GM12874 (cell line): ENCODE measurements around the gene PAX3.

ENCODE experiments used
- CTCF ChIP-seq: IDR thresholded peaks from 2 replicates; pipeline ENCODE4 v1.5.1; 2011; ENCODE audit warnings: low read depth, mild to moderate bottlenecking, control low read depth, low read length, moderate library complexity; ENCODE audit not compliant: insufficient read depth

Gene PAX3

DNA sequence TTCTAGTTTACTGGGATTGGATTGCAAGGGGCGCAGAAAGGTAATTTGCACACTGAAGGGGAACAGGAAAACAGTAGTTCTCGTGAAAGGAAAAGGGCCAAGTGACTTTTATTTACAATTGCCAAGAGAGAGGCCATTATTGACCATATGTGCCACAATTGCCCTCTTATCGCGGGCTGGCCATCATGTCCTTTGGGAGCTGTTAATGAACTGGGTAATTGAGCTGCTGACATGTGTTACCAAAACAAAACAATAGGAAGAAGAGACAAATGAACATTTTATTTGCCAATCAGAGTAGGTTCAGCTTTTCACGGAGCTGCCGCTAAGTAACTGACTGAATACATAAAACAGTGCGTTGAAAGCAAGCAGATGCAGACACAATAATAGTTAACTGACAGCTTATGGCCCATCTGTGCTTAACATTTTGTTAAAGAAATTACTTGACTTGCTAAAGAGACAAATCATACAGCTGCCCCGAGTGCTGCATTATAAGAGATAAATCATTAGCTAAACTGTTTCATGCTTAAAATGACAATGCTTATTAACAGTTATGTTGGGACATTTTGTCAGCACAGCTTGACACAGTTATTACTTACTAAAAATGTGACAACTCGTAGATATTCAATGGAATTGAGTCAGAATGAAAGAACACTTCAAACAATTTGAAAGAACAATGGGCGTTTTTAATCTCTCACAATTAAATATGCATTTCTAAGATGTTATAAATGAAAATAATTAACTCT lies 57.5 kb downstream of the PAX3 start:
- no peak for TF ChIP-seq CTCF

DNA sequence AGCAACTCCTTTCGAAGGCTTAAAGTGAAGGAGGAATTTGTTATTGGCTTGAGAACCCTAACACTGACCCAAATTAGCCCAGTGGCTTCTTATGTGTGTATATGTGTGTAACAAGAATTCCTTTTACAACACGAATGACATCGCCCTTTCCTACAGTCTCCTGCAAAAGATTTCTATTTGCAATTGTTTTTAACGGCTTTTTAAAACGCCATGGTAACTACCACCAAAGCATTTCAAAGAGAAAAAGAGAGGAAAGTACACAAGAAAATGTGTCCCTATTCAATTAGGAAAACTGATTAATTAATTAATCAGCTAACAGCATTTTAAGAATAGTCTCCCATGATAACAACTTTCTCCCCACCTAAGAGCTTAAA lies 58.1 kb downstream of the PAX3 start:
- no peak for TF ChIP-seq CTCF

GRCh38 chr2:222239945-222240675 lies 58.7 kb downstream of the PAX3 start:
- no peak for TF ChIP-seq CTCF

- no peak for TF ChIP-seq CTCF
Measured at GRCh38 chr2:222239091-222239490, 59.7 kb downstream of the PAX3 start.

GRCh38 chr2:222238072-222238471 lies 60.7 kb downstream of the PAX3 start:
- no peak for TF ChIP-seq CTCF

DNA sequence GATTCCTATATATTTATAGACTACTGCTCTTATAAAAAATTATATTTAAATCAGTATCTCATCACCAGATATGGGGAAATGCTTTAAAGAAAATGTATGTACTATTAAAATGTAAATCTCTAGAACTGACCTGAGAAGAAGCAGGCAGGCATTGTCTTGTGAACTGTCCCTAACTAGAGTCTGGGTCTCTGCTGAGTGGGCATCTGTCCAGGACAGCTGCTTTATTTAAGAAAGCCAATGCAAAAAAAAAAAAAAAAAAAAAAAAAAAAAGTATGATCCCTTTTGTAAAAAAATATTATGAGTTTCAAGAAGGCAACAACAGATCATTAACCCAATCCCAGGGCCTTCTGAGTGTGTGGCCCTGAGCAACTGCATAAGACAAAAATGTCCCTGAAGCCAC lies 66.0 kb downstream of the PAX3 start:
- no peak for TF ChIP-seq CTCF

- TF ChIP-seq CTCF = no peak
Measured at GRCh38 chr2:222232372-222232771, 66.4 kb downstream of the PAX3 start.
